GM12873 (cell line): ENCODE data around the gene ADCY1.

ENCODE experiments used
- CTCF ChIP-seq: IDR thresholded peaks from 2 replicates; pipeline ENCODE4 v1.5.1; 2012; ENCODE audit warnings: low read depth, mild to moderate bottlenecking, moderate library complexity, low read length, control low read depth; ENCODE audit not compliant: insufficient read depth; ENCODE audit errors: missing control alignments

Gene ADCY1

GRCh38 chr7:45623740-45624391, 49.7 kb downstream of the ADCY1 start:
- TF ChIP-seq CTCF = no peak

- no peak for TF ChIP-seq CTCF
Measured at GRCh38 chr7:45624392-45624760, 50.2 kb downstream of the ADCY1 start.

GRCh38 chr7:45625067-45625466, 50.9 kb downstream of the ADCY1 start:
- no peak for TF ChIP-seq CTCF

- no peak for TF ChIP-seq CTCF
Measured at GRCh38 chr7:45625714-45626440, 51.7 kb downstream of the ADCY1 start.

GRCh38 chr7:45626441-45627430, 52.6 kb downstream of the ADCY1 start:
- TF ChIP-seq CTCF = no peak

- no peak for TF ChIP-seq CTCF
Measured at GRCh38 chr7:45627691-45628456, 53.7 kb downstream of the ADCY1 start.
